ENCODE data around the gene LHX2. TPM values are rescaled to one million over a fixed set of nuclear protein-coding genes. Genes with fewer than 3 reads are reported as not detected.

LHX2 gene
- total and polyA plus RNA-seq, 2 of the 4 experiments (the other 2 are of a cell fraction): not detected

DNA sequence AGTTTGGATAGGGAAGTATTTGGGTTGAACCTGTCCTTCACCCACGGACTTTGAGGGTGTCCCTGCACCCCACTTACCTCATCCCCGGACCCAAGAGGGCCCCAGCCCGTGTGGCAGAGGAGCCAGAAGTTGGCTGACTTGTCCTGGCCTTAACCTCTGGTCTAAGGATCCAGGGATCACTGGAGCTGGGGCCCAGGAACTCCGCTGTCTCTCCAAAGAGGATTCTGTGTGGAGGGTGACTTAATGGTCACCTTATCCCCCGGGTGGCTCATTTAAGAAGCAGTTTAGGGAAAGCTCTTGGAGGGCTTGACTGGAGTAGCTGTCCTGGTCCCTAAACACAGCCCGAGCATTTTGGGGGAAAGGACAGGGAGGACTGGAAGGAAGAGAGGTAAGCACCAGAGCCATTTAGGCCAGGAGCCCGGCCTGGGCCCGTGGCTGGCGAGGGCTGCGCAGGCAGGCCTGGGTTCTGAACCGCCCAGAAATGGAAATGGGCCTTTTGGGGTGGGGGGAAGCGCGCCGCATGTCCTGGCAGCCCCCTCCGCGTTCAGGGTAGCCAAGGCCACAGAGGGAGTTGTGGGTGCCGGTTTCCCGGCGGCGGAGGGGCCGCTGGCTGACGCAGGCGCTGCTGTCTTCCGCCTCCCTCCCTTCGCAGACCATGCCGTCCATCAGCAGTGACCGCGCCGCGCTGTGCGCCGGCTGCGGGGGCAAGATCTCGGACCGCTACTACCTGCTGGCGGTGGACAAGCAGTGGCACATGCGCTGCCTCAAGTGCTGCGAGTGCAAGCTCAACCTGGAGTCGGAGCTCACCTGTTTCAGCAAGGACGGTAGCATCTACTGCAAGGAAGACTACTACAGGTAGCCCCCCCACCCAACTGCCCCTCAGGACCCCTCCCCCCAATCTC, 2.0 kb downstream of the LHX2 start (continued):
- TF ChIP-seq FOS (IDR thresholded peaks at IDR 0.05; ENCODE audit: low read depth, low read length): no peak

DNA sequence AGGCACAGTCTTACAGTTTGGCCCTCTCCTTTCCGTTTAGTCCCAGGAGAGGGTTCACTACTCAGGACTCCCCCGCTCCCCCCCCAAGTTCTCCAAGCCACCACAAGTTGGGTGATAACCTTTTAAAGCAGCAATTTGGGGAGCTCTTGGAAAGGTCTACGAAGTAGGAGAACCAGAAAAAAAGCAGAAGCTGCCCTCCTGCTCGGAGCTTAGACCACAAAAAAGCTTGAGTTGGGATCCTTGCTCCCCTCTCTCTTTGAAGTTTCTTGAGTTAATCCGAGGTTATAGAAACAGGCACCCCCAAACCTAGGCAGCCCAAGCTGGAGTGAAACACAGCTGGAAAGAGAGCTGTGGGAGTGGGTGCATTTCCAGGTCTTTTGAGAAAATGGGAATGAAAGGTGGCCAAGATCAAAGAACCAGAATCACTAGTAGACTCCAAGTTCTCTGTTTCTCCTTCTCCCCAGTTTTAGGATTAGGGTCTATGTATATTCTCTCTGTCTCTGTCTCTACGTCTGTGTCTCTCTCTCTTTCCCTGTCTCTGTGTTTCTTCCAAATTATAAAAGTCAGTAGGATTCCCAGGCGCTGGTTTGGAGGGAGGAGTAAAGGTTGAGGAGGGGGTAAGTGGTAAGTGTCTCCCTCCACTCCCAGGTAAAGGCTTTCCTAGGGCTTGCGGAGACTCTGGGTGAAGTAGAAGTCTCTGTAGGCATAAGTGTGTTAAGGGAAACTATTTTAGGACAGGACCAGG, 2.8 kb downstream of the LHX2 start:
- Histone ChIP-seq H2AFZ (replicated peaks; ENCODE audit: low read length, poor library complexity) (no peak overlapping the region), H2AK9ac (replicated peaks; ENCODE audit: low read depth, low read length, poor library complexity) (no peak overlapping the region), H3K56ac (ENCODE audit: extremely low read depth, insufficient read depth, low read length) (no peak overlapping the region), H3K9me3 (ENCODE audit: control insufficient read depth, insufficient read depth, low read length) (peaks cover 15% of the 10 kb centered on the region), H3K27me3 (ENCODE audit: control insufficient read depth, insufficient read depth, low read length) (peaks cover 96% of the 10 kb centered on the region), H3K36me3 (ENCODE audit: control insufficient read depth, insufficient read depth, low read length) (no peaks in the 10 kb centered on the region), H3K9me1 (ENCODE audit: insufficient read depth, low read length) (no peaks in the 10 kb centered on the region), H3K4me2 (ENCODE audit: low read depth, low read length) (no peak overlapping the region), H3K14ac (replicated peaks; ENCODE audit: low read depth, low read length) (no peak overlapping the region), H2BK15ac (ENCODE audit: low read depth, low read length) (no peak overlapping the region), H4K5ac (ENCODE audit: low read depth, low read length) (no peak overlapping the region), H3K9ac (ENCODE audit: low read depth, low read length) (no peak overlapping the region), H2BK20ac (ENCODE audit: low read depth, low read length) (no peak overlapping the region), H3K79me1 (ENCODE audit: low read depth in 1 of 2, low read length in 2 of 2) (no peaks in the 10 kb centered on the region), H3K4ac (ENCODE audit: low read depth, low read length) (no peak overlapping the region), H2BK5ac (ENCODE audit: low read depth, low read length, poor library complexity, severe bottlenecking) (no peak overlapping the region), H2BK120ac (ENCODE audit: low read depth, low read length) (no peak overlapping the region), H4K20me1 (ENCODE audit: insufficient read depth, low read length) (peaks cover 4% of the 10 kb centered on the region; the same call in 1 of the 2 replicates), H3K18ac (ENCODE audit: low read depth, low read length) (no peak overlapping the region), H3K4me3 (ENCODE audit: insufficient read depth, low read depth, low read length) (no peak overlapping the region), H3K27ac (ENCODE audit: insufficient read depth, low read length) (no peak overlapping the region), H3K23ac (ENCODE audit: low read depth, low read length) (no peak overlapping the region; the same call in 1 of the 2 replicates), H2AK5ac (ENCODE audit: low read depth, low read length) (no peak overlapping the region), H3K4me1 (ENCODE audit: control insufficient read depth, insufficient read depth, low read length) (peaks cover 2% of the 10 kb centered on the region; the same call in 1 of the 2 replicates), H4K8ac (ENCODE audit: low read depth in 2 of 2, low read length in 2 of 2) (no peak overlapping the region), H4K91ac (ENCODE audit: insufficient read depth, low read depth, low read length) (no peak overlapping the region)
- ChIA-PET CTCF (no interaction called here), POLR2A (ENCODE audit: unreplicated experiment) (no interaction called here)
- no CpG with 5 or more reads among the region's 8 CpGs for WGBS, 2 experiments (ENCODE audit: extremely low coverage in 2 of 2, insufficient read length in 1 of 2)
- in situ Hi-C loops (cut with MboI; ENCODE audit: low sequenced_read_pairs): no loop called here
- TF ChIP-seq POLR2A (IDR thresholded peaks at IDR 0.05; ENCODE audit: low read depth, low read length) (no peak), MAZ (IDR thresholded peaks at IDR 0.05; ENCODE audit: borderline replicate concordance, low read depth, low read length) (no peak), RAD21 (IDR thresholded peaks at IDR 0.05; ENCODE audit: low read length) (no peak), MXI1 (IDR thresholded peaks at IDR 0.05; ENCODE audit: borderline replicate concordance, low read depth, low read length) (no peak), FOS (IDR thresholded peaks at IDR 0.05; ENCODE audit: low read depth, low read length) (no peak)
- TF ChIP-seq, protein P1, sequence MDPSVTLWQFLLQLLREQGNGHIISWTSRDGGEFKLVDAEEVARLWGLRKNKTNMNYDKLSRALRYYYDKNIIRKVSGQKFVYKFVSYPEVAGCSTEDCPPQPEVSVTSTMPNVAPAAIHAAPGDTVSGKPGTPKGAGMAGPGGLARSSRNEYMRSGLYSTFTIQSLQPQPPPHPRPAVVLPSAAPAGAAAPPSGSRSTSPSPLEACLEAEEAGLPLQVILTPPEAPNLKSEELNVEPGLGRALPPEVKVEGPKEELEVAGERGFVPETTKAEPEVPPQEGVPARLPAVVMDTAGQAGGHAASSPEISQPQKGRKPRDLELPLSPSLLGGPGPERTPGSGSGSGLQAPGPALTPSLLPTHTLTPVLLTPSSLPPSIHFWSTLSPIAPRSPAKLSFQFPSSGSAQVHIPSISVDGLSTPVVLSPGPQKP (IDR thresholded peaks at IDR 0.05; ENCODE audit: borderline replicate concordance, low read depth, low read length): no peak
- dilution Hi-C loops (cut with HindIII; ENCODE audit: low sequenced_read_pairs, unreplicated experiment): no loop called here
- DNase-seq (no peak), ATAC-seq (ENCODE audit: low read depth) (no peak)
- BruUV-seq (replicated peaks): no TSS peak
- intact Hi-C loops (cut with micrococcal nuclease): no loop called here
